Stimulated activated CD8-positive, alpha-beta memory T cell treated with anti-CD3 and anti-CD28 coated beads, Interleukin-7, amount 100 ng/mL, for 4 hours (primary cell): ENCODE data around the gene PIGW.
"Not testable (repeated sequence)": the region's sequence is repeated elsewhere in the genome, so short reads cannot be mapped to it uniquely, and the experiment has no call there.

ENCODE experiments used
- DNase-seq, 2 donors: peaks; one replicate each; pipeline ENCODE4 v3.0.0-alpha.2; 2020; ENCODE audit warnings: low read depth in 2 of 2

PIGW gene

GRCh38 chr17:36534840-36535668, at the start of gene PIGW, which contains the start of gene MYO19:
TSS of gene PIGW (plus strand) at chr17:36534987. CDS start at chr17:36537102, 2,115 bp downstream.
TSS of gene MYO19 (minus strand) at chr17:36534868. CDS start at chr17:36532538, 2,330 bp downstream.
- peak; percentile 72 to 87 for DNase-seq

GRCh38 chr17:36485027-36485426, 49.8 kb upstream of the PIGW start:
- no peak for DNase-seq

GRCh38 chr17:36485805-36486203, 49.0 kb upstream of the PIGW start:
- DNase-seq = no peak

- peak; percentile 81 to 82 for DNase-seq
Observed at GRCh38 chr17:36486204-36487194, 48.3 kb upstream of the PIGW start, which contains the start of gene ZNHIT3. TSS of gene ZNHIT3 (plus strand) at chr17:36486681. CDS start at chr17:36486700, 19 bp downstream.

GRCh38 chr17:36493956-36494355, 40.8 kb upstream of the PIGW start:
- DNase-seq = no peak

DNA sequence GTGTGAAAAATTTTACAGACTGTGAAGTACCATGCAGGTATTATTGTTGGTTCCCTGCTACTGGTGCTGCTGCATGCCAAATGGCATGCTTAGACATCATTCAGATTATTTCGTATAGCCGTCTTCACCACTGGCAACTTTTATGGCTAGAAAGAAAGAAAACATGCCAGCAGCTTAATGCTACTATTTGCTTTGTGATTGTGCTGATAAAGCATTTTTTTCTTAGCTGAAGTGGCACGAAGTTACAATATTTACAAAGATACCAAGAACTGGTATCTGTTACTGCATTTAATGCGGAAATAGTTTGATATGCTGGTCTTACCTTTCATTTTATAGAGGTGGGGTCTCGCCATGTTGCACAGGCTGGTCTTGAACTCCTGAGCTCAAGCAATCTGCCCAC, 40.1 kb upstream of the PIGW start:
- DNase-seq = no peak

DNA sequence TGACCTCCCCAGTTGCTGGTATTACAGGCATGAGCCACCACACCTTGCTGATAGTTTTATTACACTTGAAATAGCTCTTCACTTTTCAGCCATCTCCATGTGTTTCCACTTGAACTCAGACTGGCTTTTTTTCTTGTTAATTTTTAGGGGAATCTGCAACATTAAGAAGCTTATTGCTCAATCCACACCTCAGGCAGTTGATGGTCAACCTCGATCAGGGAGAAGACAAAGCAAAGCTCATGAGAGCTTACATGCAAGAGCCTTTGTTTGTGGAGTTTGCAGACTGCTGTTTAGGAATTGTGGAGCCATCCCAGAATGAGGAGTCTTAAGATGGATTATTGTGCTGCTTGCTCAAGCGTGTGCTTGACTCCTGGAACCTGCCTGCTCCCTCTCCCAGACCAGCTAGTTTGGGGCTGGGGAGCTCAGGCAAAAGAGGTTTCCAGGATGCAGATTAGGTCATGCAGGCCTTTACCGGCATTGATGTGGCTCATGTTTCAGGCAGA, 39.7 kb upstream of the PIGW start:
- DNase-seq = no peak

DNA sequence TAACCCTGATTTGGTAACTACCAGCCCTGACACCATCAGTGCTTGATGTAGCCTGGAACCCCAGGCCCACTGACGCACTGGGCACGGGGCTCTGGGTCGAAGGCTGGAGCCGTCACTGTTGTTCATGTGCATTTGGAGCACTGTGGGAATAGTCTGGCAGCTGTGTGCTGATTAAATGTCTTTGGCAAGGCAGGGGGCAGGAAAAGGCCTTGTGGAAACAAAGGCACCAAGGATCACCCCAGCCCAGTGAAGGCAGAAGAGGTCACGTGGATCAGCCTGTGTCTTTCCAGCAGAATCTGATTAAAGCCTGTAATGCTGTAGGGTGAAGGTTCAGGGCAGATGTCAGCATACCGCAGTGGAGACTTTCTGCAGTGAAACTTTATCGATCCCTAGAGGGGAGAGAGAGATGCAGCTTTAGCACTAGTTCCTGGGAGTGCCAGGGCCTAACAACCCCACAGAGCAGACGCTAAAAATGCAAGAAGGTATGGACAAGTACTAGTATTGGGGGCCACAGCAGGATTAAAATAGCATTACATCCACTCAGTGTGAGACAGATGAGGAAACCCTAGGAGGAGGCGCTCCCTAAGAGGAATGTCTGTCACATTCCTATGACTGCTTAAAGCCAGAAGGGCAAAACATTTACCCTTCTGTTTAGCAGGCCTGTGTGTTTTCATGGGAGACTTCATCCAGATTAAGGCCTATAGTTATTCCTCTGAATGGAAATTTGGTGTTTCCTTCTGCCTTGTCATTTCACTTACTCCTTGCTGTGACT, 38.6 kb upstream of the PIGW start:
- DNase-seq = no peak

GRCh38 chr17:36498155-36498554, 36.6 kb upstream of the PIGW start:
- DNase-seq = no peak

GRCh38 chr17:36498560-36499300, 36.1 kb upstream of the PIGW start:
- DNase-seq = no peak

- DNase-seq = no peak
Observed at GRCh38 chr17:36500745-36501225, 34.0 kb upstream of the PIGW start.

DNA sequence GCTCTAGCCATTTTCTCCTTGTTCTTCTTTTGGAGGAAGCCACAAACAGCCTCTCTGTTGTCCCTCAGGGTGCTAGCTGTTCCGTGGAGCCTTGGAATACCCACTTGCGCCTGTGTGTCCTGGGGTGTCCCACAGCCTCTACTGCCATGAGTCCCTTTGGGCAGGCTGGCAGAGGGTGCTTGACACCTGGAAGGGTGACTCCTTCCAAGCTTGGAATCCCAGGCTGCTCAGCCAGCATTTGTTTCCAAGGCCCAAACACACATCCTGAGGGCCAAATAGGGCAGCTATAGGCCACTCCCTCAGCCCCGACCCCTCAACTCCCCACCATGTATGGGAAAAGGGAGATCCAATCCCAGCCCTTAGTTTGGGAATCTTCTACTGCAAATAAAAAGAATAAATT, 33.4 kb upstream of the PIGW start:
- DNase-seq = no peak

DNA sequence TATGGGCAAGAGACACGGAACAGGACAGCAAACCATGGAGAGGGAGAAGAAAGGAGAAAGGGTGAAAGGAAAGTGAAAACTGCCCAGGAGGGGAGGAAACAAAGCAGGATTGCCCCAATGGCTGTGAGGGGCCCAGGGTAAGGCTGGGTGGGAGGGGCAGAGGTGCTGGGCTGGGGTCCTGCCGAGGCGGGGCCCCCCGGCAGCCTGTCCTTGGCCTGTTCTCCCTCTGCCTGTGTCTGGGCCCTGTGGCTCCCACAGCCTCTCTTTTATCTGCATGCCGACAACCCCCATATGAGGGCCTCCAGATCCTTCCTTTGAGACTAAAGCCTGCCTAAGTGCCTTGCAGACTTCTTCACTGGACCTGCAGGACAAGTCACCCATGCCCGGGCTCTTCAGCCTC, 32.8 kb upstream of the PIGW start:
- DNase-seq = no peak

- no peak for DNase-seq
Observed at GRCh38 chr17:36503456-36504155, 31.2 kb upstream of the PIGW start.

GRCh38 chr17:36504156-36504545, 30.6 kb upstream of the PIGW start:
- DNase-seq = no peak

DNA sequence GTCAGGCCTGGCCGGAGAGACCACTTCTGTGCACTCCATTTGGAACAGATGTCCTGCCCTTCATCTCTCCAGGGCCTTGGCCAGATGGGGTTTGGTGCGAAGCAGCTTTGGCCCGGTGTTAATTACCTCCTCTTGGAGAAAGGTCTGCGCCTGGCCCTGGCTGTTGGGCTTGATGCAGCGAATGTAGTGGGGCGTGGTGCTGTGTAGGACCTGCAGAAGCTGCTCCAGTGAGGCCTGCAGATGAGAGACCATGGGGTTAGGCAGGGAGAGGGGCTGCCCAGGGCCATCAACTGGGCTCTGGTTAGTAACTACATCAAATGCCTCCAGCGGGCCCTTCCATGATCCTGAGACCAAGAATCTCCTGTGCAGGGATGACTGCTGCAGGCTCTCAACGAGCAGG, 29.6 kb upstream of the PIGW start:
- DNase-seq = no peak

GRCh38 chr17:36506249-36506826, 28.4 kb upstream of the PIGW start:
- no peak for DNase-seq

DNA sequence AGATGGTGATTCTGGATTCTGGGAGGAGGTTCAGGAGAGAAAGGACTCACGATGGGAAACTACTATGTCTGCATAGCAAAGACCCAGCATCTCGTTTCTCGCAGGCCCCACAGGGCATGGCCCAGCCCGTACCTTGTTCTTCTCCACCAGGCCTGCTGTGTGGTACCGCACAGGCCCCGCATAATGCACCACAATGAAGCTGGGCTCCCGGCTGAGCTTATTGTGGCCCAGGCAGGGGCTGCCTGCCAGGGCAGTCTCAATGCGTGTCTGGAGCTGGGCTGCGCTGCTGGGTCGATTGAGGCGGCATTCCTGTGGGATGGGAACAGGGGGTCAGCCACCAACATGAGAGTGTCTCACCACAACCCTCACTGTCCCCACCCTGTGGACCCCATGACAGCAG, 28.0 kb upstream of the PIGW start:
- no peak for DNase-seq

DNA sequence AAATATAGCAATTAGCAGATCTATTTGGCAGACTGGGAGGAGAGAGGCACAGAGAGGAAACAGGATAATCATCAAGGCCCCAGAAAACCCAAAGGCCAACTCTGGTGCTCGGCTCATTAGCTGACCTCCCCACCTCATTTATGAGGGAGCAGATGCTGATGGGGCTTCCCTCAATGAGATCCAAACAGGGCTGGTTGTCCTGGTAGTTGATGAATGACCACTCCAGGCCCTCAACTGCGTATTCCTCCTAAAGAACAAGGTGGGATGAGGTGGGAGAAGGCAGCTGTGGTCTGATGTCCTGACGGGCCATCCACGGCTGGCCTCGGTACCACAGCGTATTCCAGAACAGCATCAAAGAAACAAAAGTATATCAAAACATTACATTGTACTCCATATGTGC, 27.5 kb upstream of the PIGW start:
- DNase-seq = no peak

DNA sequence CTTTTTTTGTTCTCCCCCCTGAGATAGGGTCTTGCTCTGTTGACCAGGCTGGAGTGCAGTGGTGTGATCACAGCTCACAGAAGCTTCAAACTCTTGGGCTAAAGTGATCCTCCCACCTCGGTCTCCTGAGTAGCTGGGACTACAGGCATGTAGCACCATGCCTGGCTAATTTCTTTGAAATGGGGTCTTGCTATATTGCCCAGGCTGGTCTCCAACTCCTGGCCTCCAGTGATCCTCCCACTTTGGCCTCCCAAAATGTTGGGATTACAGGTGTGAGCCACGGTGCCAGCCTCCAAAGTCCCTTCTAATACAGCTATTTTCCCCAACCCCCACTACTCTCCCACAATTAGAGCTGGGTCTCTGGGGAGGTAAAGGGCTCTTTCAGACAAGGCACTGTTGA, 26.3 kb upstream of the PIGW start:
- DNase-seq = not testable (repeated sequence)
